Measurements from ENCODE around the gene ITPRIPL1.

ITPRIPL1 gene

GRCh38 chr2:96354492-96354891 is 29.4 kb downstream of the ITPRIPL1 start:
- no peak for DNase-seq (ENCODE audit: low read depth in 2 of 2)

GRCh38 chr2:96356889-96357288 is 31.8 kb downstream of the ITPRIPL1 start:
- no peak for DNase-seq (ENCODE audit: low read depth in 2 of 2)

- DNase-seq (ENCODE audit: low read depth in 2 of 2): peak in 1 of 2 donors; percentile 21
Observed at GRCh38 chr2:96359310-96359709, 34.2 kb downstream of the ITPRIPL1 start.

- no peak for DNase-seq (ENCODE audit: low read depth in 2 of 2)
Observed at GRCh38 chr2:96359866-96360265, 34.7 kb downstream of the ITPRIPL1 start.

GRCh38 chr2:96361751-96362150 is 36.6 kb downstream of the ITPRIPL1 start:
- DNase-seq (ENCODE audit: low read depth in 2 of 2): no peak

GRCh38 chr2:96369186-96369585 is 44.1 kb downstream of the ITPRIPL1 start:
- no peak for DNase-seq (ENCODE audit: low read depth in 2 of 2)

- DNase-seq (ENCODE audit: low read depth in 2 of 2): no peak
Observed at GRCh38 chr2:96374211-96374951, 49.3 kb downstream of the ITPRIPL1 start.
